GM19240 (cell line): ENCODE measurements around the gene ADAMTS16.

Experiments
- DNase-seq: peaks from one replicate; pipeline ENCODE4 v3.0.0; 2011; ENCODE audit warnings: low spot score; ENCODE audit not compliant: insufficient read length

Gene ADAMTS16

DNA sequence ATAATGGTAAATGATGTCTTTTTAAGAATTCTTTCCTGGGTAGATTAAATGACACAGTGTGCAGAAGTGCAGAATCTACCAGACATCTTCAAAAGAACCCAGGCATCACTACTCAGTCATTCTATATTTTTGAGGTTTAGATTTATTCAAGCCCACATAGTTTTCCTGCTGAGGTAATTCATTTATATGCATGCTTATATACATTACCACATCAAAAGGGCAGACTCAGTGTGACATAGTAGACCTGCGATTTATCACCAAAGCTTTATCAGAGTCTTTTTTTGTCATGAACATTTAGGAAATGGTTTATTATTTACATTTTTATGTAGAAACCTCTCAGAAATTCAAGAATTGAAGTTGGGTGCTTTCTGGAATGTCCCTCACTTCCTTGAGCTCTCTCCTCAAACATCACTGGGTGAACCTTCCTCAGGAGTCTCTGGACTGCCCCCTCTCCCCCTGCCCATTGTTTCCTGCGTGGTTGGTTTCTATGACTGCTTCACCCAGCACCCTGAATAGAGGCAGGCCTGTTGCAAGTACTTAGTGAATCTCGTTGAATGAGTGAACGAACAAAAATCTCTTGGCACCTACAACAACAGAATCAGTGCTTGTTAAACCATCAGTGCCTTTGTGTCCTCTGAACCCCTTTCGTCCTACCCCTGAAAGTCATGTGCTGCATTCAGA lies 42.5 kb downstream of the ADAMTS16 start:
- DNase-seq = no peak

GRCh38 chr5:5183189-5183699 lies 43.1 kb downstream of the ADAMTS16 start:
- DNase-seq = no peak

DNA sequence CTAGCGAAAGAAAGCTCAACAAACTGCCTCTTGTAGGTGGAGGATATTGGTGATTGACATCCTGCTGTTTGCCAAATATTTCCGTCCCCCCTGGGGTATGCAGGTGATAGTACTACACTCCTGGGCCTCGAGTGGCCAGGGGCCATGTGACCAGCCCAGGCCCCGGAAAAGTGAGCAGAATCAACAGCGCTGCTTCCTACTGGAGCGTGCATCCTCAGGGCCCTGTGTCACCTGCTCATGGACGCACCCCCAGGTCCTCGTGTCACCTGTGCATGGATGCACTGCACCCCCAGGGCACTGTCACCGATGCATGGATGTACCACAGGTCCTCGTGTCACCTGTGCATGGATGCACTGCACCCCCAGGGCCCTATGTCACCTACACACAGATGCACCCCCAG lies 43.8 kb downstream of the ADAMTS16 start:
- no peak for DNase-seq

GRCh38 chr5:5188376-5189050 lies 48.4 kb downstream of the ADAMTS16 start:
- no peak for DNase-seq

- DNase-seq = no peak
These were observed 48.9 kb downstream of the ADAMTS16 start for GRCh38 chr5:5189051-5189430.

DNA sequence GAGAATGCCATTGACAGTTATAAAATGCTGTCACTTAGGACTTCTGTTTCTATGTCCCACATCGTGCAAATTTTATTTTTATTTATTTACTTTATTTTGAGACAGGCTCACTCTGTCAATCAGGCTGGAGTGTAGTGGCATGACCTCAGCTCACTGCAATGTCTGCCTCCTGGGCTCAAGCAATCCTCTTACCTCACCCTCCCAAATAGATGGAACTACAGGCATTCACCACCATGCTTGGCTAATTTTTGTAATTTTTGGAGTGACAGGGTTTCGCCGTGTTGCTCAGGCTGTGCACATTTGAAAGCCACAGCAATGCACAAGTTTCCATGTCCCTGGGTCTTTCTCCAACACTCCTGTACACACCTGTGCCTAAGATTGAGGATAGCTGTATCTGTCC lies 51.8 kb downstream of the ADAMTS16 start:
- DNase-seq = no peak

GRCh38 chr5:5192681-5193080 lies 52.6 kb downstream of the ADAMTS16 start:
- no peak for DNase-seq

DNA sequence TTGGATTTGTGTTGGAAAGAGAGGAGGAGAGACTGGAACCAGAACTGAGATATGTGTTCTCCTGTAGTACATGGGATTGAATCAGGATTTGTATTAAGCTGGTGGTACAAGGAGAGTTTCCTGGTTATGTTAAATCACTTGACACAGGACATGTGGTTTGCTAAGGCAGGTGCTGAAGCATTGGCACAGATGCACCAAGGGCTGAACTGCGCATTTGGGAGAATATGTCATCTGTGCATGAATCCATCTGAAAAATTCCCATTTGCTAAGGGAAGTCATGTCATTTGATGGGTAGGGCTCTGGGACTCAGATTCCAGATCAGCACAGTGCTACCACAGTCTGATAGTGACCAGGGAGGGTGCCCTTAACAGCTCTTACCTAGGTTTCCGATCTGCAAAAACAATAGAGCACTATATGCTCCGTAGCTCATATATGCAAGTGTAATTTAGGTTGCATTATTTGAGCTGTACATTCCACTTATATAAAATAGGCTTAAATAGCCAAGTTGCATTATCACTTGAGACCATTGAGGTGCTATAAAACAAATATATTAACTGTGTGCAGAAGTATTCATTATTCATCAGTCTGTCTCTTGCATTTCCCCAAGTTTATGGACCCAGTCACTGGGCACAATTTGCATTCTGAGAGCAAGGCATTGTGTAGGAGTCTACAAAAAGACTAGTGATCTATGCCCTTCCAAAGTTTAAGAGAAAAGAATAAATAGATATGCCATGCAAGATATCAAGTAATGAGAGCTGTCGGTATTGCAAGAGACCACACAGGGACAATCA lies 55.2 kb downstream of the ADAMTS16 start:
- no peak for DNase-seq

GRCh38 chr5:5198135-5198534 lies 58.0 kb downstream of the ADAMTS16 start:
- no peak for DNase-seq

DNA sequence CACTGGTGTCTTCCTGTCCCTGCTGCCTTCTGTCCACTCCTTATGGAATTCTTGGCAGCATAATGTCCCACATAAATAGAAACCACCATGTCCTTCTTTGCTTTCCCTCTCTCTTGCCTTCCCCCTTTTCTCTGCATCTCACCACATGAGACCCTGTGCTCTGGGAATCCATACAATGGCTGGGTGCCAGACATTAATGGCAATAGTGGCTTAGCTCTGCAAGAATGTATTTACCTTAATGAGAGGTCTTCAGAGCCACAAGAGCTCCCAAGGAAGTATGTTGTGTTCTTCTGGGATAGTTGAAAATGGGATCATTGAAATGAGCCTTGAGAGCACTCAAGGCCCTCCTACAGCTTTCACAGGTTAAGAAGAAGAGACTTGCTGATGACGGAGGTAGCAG lies 58.7 kb downstream of the ADAMTS16 start:
- DNase-seq = no peak

DNA sequence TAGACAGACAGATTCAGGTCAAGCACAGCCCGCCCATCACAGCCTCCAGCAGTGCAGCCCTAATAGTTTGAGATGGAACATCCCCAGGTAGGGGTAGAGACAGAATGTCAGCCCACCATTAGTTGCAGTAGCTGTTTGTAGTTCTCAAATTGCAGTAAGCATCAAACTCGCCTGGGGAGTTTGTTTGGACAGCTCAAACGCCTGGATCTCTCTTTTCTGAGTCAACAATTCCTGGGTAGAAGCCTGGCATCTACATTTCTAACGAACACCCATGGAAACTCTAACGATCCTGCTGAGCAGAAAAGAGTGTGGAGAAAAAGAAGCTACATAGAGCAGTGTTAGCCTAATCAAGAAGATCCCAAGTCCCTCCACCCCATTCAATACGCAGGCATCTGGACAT lies 59.4 kb downstream of the ADAMTS16 start:
- no peak for DNase-seq

GRCh38 chr5:5200133-5200532 lies 60.0 kb downstream of the ADAMTS16 start:
- no peak for DNase-seq

DNA sequence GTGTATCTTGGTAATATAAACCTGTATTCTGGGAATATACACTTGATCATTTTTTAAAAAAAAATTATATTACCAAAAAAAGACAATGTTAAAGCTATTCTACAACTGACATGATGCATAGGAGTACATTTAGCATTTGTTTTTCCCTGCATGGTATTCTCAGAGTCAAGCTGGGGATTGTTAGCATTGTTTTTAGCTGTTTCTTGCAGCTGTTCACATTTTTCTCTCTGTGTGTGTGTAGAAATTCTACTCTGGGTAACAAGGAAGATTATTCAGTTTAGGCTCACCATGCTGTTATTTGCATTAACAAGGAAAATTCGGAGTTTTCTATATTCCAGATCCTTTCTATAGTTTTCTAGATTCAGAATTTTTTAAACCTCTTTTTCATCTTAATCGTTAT lies 62.2 kb downstream of the ADAMTS16 start:
- no peak for DNase-seq

GRCh38 chr5:5203451-5203850 lies 63.3 kb downstream of the ADAMTS16 start:
- DNase-seq = no peak

DNA sequence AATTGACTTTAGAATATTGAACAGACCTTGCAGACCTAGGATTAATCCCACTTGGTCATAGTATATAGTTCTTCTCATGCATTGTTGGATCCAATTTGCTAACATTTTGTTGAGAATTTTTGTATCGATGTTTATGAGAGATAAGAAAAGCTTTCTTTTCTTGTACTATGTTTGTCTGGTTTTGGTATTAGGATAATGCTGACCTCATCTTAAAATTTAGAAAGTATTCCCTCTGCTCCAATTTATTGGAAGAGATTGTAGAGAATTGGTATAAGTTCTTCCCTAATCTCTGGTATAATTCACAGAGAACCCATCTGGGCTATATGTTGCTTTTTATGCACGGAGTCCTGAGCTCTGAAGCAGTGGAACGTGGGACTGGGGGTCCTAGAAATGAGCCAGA lies 67.7 kb downstream of the ADAMTS16 start:
- no peak for DNase-seq

- DNase-seq = no peak
These were observed 69.0 kb downstream of the ADAMTS16 start for GRCh38 chr5:5209089-5209488.

DNA sequence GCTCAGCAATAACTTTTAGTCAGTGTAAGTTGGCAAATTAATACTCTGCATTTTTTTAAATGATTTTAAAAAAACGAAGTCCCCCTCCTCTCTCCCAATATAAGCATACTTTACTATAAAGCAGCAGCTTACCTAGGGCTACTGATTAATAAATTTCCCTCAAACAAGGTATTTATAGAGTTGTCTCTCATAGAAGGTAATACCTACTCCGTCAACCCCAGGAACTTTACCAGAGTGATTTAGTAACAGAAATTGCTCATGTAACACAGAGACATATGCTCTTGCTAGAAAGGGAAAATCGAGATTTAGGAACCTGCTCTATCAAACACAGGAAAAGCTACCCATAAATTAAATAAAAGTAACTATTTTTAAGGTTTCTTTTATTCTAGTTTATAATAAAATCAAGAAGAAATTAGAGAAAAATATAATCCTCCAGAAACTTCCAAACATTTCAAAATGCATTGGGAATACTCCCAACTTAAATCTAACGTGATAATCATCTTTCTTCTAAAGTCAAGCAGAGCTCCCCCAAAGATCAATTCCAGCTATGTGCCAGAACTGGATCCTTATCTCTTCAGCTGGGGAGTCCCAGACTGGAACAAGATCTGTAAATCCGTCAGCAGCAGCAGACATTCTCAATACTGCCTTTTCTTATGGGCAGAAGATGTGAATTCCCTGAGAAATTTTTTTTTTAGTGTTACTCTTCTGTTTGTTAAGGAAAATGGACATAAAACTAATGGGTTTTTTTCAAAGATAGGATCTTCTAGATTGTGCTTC lies 69.6 kb downstream of the ADAMTS16 start:
- no peak for DNase-seq

- no peak for DNase-seq
These were observed 77.2 kb downstream of the ADAMTS16 start for GRCh38 chr5:5217371-5217770.

GRCh38 chr5:5218396-5218795 lies 78.3 kb downstream of the ADAMTS16 start:
- no peak for DNase-seq

GRCh38 chr5:5219541-5219940 lies 79.4 kb downstream of the ADAMTS16 start:
- no peak for DNase-seq

DNA sequence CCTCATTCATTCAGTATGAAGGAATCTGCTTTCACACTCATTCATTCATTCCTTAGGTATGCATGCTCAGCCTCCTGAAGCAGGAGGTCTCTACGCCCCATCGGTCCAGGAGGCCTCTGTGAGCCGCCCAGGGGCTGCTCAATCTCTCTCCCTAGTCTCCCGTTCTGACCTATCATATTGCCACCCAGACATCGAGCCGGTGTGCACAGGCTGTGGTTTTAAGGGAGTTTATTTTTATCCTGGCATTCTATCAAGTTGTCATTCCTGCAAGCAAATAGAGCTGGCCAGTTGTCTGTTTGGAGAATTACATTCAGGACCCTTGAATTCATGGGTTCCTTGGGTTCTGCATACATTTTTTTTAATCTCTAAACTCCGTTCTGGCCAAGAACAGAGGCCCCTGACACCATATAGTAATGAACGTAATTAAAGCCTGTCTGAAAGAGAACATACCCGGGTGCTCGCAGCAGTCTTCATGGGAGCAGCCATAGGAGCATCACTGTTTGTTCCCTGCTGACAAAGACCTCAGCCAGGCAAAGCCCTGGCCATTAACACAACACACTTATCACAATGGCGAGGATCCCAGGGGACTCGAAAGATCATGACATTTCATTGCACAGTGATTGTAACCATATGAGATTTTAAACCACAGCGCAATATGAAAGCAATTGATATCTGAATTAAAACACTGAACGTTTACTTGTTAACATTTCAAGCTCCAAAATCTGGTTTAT lies 80.9 kb downstream of the ADAMTS16 start:
- no peak for DNase-seq
